A549 (cell line): ENCODE results near the gene MFSD2B. TPM values are rescaled to one million over a fixed set of nuclear protein-coding genes. Genes with fewer than 3 reads are reported as not detected.

Source experiments
- ATAC-seq, 2 experiments: fragments of 200-7000 bp in 1 of 2; fragments of >200 bp in 1 of 2; cut with Nextera tagmentation in 1 of 2; cut with Tn5 transposase in 1 of 2; 3 replicates each; pipeline versions ENCODE4 v1.8.0 to v1.9.1; 2018 to 2020; ENCODE audit warnings: mild to moderate bottlenecking in 1 of 2, moderate library complexity in 1 of 2
- CTCF ChIA-PET: fragments of 300-600 bp; sonication (Branson Sonifier 250); formaldehyde crosslinking; extraction: SDS; loops from one replicate; lab custom pipeline; 2021; ENCODE audit warnings: antibody characterized with exemption, inconsistent platforms; lab: Yijun Ruan, JAX
- POLR2A ChIA-PET: fragments of 350-600 bp; formaldehyde crosslinking; extraction: SDS; loops from one replicate; lab custom pipeline; 2021; ENCODE audit warnings: antibody characterized with exemption, inconsistent platforms; lab: Yijun Ruan, JAX
- DNase-seq, 2 experiments: peaks; one replicate each; pipeline versions ENCODE4 v3.0.0 to v3.0.0-alpha.2; 2011 to 2016; ENCODE audit warnings: low read depth in 1 of 2, low spot score in 1 of 2
- FAIRE-seq: peaks from 2 replicates; lab custom pipeline; 2011; peaks lifted over from hg19 to GRCh38; lab: Jason Lieb, UNC
- H3K27ac ChIP-seq, 2 experiments: fragments of >200 bp; sonication (Bioruptor Twin); formaldehyde crosslinking; 3 replicates each; pipeline ENCODE4 v1.5.1; 2016 to 2017
- H3K4me1 ChIP-seq: fragments of >200 bp; sonication (Bioruptor Twin); formaldehyde crosslinking; 3 replicates; pipeline ENCODE4 v1.6.1; 2016
- H3K4me2 ChIP-seq: fragments of >200 bp; sonication (Bioruptor Twin); formaldehyde crosslinking; 3 replicates; pipeline ENCODE4 v1.6.1; 2016
- H3K4me3 ChIP-seq: fragments of >200 bp; sonication (Bioruptor Twin); formaldehyde crosslinking; 3 replicates; pipeline ENCODE4 v1.5.1; 2016
- H3K9me3 ChIP-seq: fragments of >200 bp; sonication (Bioruptor Twin); formaldehyde crosslinking; 3 replicates; pipeline ENCODE4 v1.6.1; 2016
- ATOH8 ChIP-seq: fragments of 250-450 bp; sonication (Bioruptor Pico); IDR thresholded peaks from 2 replicates; pipeline ENCODE4 v1.5.0; 2020; ENCODE audit warnings: low read depth, mild to moderate bottlenecking, moderate library complexity
- CBX2 ChIP-seq: fragments of 200-600 bp; sonication (generic); IDR thresholded peaks from 2 replicates; pipeline ENCODE4 v1.6.1; 2016; ENCODE audit warnings: low read depth, mild to moderate bottlenecking, borderline replicate concordance
- CEBPB ChIP-seq, 2 experiments: fragments of >200 bp in 1 of 2; sonication (Bioruptor Twin) in 1 of 2; formaldehyde crosslinking in 1 of 2; IDR thresholded peaks; 2 replicates each; pipeline ENCODE4 v1.6.1; 2012 to 2016
- CHD2 ChIP-seq: fragments of 150-350 bp; IDR thresholded peaks from 2 replicates; pipeline ENCODE4 v1.6.1; 2014; ENCODE audit warnings: low read length; ENCODE audit not compliant: partially characterized antibody
- E2F6 ChIP-seq: IDR thresholded peaks from 2 replicates; pipeline ENCODE4 v1.6.1; 2012; ENCODE audit warnings: low read depth, borderline replicate concordance
- EHF ChIP-seq: fragments of 250-450 bp; sonication (Bioruptor Pico); IDR thresholded peaks from 2 replicates; pipeline ENCODE4 v1.5.0; 2020; ENCODE audit warnings: mild to moderate bottlenecking
- EHMT2 ChIP-seq: fragments of 200-600 bp; sonication (generic); IDR thresholded peaks from 2 replicates; pipeline ENCODE4 v1.6.1; 2016; ENCODE audit warnings: antibody characterized with exemption, low read depth, mild to moderate bottlenecking, moderate library complexity
- EP300 ChIP-seq, 2 experiments: fragments of >200 bp; sonication (Bioruptor Twin); formaldehyde crosslinking; IDR thresholded peaks; 2 replicates in 1 of 2; 3 replicates in 1 of 2; pipeline ENCODE4 v1.6.1; 2016 to 2017
- ESRRA ChIP-seq: fragments of 150-350 bp; IDR thresholded peaks from 2 replicates; pipeline ENCODE4 v1.6.1; 2014; ENCODE audit warnings: mild to moderate bottlenecking, low read length, borderline replicate concordance
- GATA3 ChIP-seq: IDR thresholded peaks from 2 replicates; pipeline ENCODE4 v1.6.1; 2012; ENCODE audit warnings: borderline replicate concordance
- HES2 ChIP-seq: fragments of >200 bp; sonication (Bioruptor Twin); formaldehyde crosslinking; IDR thresholded peaks from 2 replicates; pipeline ENCODE4 v1.6.1; 2016
- HMGXB4 ChIP-seq: fragments of 250-450 bp; sonication (Bioruptor Pico); IDR thresholded peaks from 2 replicates; pipeline ENCODE4 v1.5.0; 2021; ENCODE audit warnings: mild to moderate bottlenecking, moderate library complexity, borderline replicate concordance
- KDM5A ChIP-seq: fragments of 200-600 bp; sonication (generic); IDR thresholded peaks from 2 replicates; pipeline ENCODE4 v1.6.1; 2016; ENCODE audit warnings: antibody characterized with exemption, mild to moderate bottlenecking
- MAFK ChIP-seq: fragments of 450-650 bp; IDR thresholded peaks from 2 replicates; pipeline ENCODE4 v1.6.1; 2014; ENCODE audit not compliant: partially characterized antibody
- PHF8 ChIP-seq: fragments of 200-600 bp; sonication (generic); IDR thresholded peaks from 2 replicates; pipeline ENCODE4 v1.6.1; 2016; ENCODE audit warnings: low read depth, mild to moderate bottlenecking, antibody characterized with exemption, moderate library complexity, borderline replicate concordance
- POLR2A ChIP-seq: IDR thresholded peaks from 2 replicates; pipeline ENCODE4 v1.6.1; 2012; ENCODE audit warnings: mild to moderate bottlenecking, low read length
- RAD21 ChIP-seq, 2 experiments: fragments of >200 bp in 1 of 2; sonication (Bioruptor Twin) in 1 of 2; formaldehyde crosslinking in 1 of 2; IDR thresholded peaks in 1 of 2; conservative IDR thresholded peaks in 1 of 2; 2 replicates in 1 of 2; 3 replicates in 1 of 2; pipeline ENCODE4 v1.6.1; 2012 to 2018; ENCODE audit warnings: inconsistent platforms in 1 of 2
- RNF2 ChIP-seq: fragments of 200-600 bp; sonication (generic); IDR thresholded peaks from 2 replicates; pipeline ENCODE4 v1.6.1; 2016; ENCODE audit warnings: low read depth, mild to moderate bottlenecking, antibody characterized with exemption, moderate library complexity, borderline replicate concordance
- SMC3 ChIP-seq: fragments of >200 bp; sonication (Bioruptor Twin); formaldehyde crosslinking; IDR thresholded peaks from 3 replicates; pipeline ENCODE4 v1.6.1; 2018; ENCODE audit warnings: inconsistent platforms
- ZFP36 ChIP-seq: fragments of 450-650 bp; IDR thresholded peaks from 2 replicates; pipeline ENCODE4 v1.6.1; 2014; ENCODE audit warnings: borderline replicate concordance; ENCODE audit not compliant: partially characterized antibody
- ZSCAN20 ChIP-seq: fragments of 250-450 bp; sonication (Bioruptor Pico); IDR thresholded peaks from 2 replicates; pipeline ENCODE4 v1.8.0; 2022; ENCODE audit warnings: mild to moderate bottlenecking, moderate library complexity
- WGBS: methylation state at CpG from one replicate; pipeline ENCODE4 v1.1.6; 2017; ENCODE audit errors: missing lambda C conversion rate; 5-methylcytosine and 5-hydroxymethylcytosine counted together
- polyA plus RNA-seq, 4 experiments: library from polyadenylated mRNA; depleted of rRNA in 3 of 4; stranded (reverse); fragments of >200 nt; fragmentation: RNase III in 1 of 4; extraction: RNeasy Plus Mini Kit Qiagen cat#74134 plus additional on column Dnase treatment in 1 of 4; gene quantifications; 2 replicates in 3 of 4; 3 replicates in 1 of 4; pipeline ENCODE4 v1.2.3, GENCODE V29; 2011 to 2017

Gene MFSD2B
- polyA plus RNA-seq, 2 of the 4 experiments (the other 2 are of a cell fraction) = 0.09 to 0.17 TPM

- H3K9me3 ChIP-seq = no peaks in the 10 kb centered on the region
- peak overlapping the region; percentile 5; the same call in 1 of the 3 replicates for H3K4me3 ChIP-seq
- DNase-seq = peak in 1 of 2 experiments; percentile 34
- no peak for TF ChIP-seq GATA3
- no peak for TF ChIP-seq CBX2
- no peak for TF ChIP-seq HES2
- 0 out of 2 replicates have a peak, but pooled peaks have one; percentile 1 for TF ChIP-seq E2F6
- TF ChIP-seq, all 56 proteins: peak for 1
- ChIA-PET POLR2A (interaction anchor here (1.1 to 2.2 kb wide), 5 partner anchors 31 to 89 kb away, joined by 3 to 19 read pairs (median 7); partner anchors contain the start of genes ATAD2B, SF3B6 and WDCP), CTCF (interaction anchor here (0.8 to 1.6 kb wide), 5 partner anchors 11 to 183 kb away, joined by 3 to 7 read pairs (median 3); partner anchors contain the start of gene ATAD2B)
- Histone ChIP-seq H3K4me2 (peak overlapping the region; percentile 78), H3K27ac (peak overlapping the region; percentile 86 to 94), H3K4me1 (peaks cover 68% of the 10 kb centered on the region)
- 62% methylated on average over 9 of the region's 9 CpGs for WGBS
- ATAC-seq = peak; percentile 39 to 42
- no peak for FAIRE-seq
Measured at GRCh38 chr2:24016376-24016761, 6.5 kb downstream of the MFSD2B start.

- no peak for FAIRE-seq
- 93% methylated on average over 31 of the region's 35 CpGs for WGBS
- ChIA-PET CTCF (interaction anchor here (1.1 kb wide), 1 partner anchor 183 kb away, joined by 3 read pairs; no protein-coding TSS in a partner anchor), POLR2A (interaction anchor here (1.1 to 2.2 kb wide), 2 partner anchors 30 to 67 kb away, joined by 3 to 10 read pairs; partner anchors contain the start of gene WDCP)
- Histone ChIP-seq H3K4me3 (no peak overlapping the region), H3K27ac (peak overlapping the region; percentile 86 to 94)
- no peak for TF ChIP-seq RNF2
- TF ChIP-seq RAD21 (conservative IDR thresholded peaks at IDR 0.05 in 1 of 2, IDR thresholded peaks at IDR 0.05 in 1 of 2) = no peak
- no peak for TF ChIP-seq HMGXB4
- TF ChIP-seq KDM5A = no peak
- TF ChIP-seq E2F6 = no peak
- no peak for TF ChIP-seq ZSCAN20 (CRISPR knock-in tag)
- TF ChIP-seq CHD2 = no peak
- TF ChIP-seq SMC3 = no peak
- no peak for TF ChIP-seq ZFP36
- no peak for TF ChIP-seq MAFK
- TF ChIP-seq EHF (CRISPR knock-in tag) = no peak
- TF ChIP-seq ATOH8 (CRISPR knock-in tag) = no peak
- TF ChIP-seq ESRRA = no peak
- no peak for TF ChIP-seq PHF8
- no peak for TF ChIP-seq HES2
- no peak for TF ChIP-seq POLR2A
- no peak for TF ChIP-seq CEBPB (IDR thresholded peaks at IDR 0.05)
- no peak for TF ChIP-seq EHMT2
- TF ChIP-seq EP300 (IDR thresholded peaks at IDR 0.05) = no peak
- TF ChIP-seq, all 56 proteins: peak for 0
- H3K4me1 ChIP-seq = peaks cover 64% of the 10 kb centered on the region
- no peak for ATAC-seq
- H3K9me3 ChIP-seq = no peaks in the 10 kb centered on the region
- H3K4me2 ChIP-seq = peak overlapping the region; percentile 78
- no peak for DNase-seq
Measured at GRCh38 chr2:24016853-24017703, 7.2 kb downstream of the MFSD2B start.
